Liver (tissue), 9 donors: ENCODE measurements around the gene GTF2IRD1. TPM values are rescaled to one million over a fixed set of nuclear protein-coding genes. Genes with fewer than 3 reads are reported as not detected.

Experiments used
- DNase-seq: peaks from one replicate; pipeline ENCODE4 v3.0.0-alpha.2; 2017; ENCODE audit warnings: low spot score
- H3K27ac ChIP-seq, 2 donors: one replicate each; pipeline ENCODE4 v1.7.0; 2013; ENCODE audit warnings: inconsistent platforms in 2 of 2, low read length in 2 of 2, control low read depth in 1 of 2, low read depth in 1 of 2, mild to moderate bottlenecking in 1 of 2
- H3K27me3 ChIP-seq, 4 donors: one replicate each; pipeline versions ENCODE4 v1.6.1 to v1.7.0; 2013; ENCODE audit warnings: low read length in 3 of 4, inconsistent platforms in 1 of 4, mild to moderate bottlenecking in 1 of 4, moderate library complexity in 1 of 4; ENCODE audit not compliant: control insufficient read depth in 4 of 4, insufficient read depth in 4 of 4
- H3K36me3 ChIP-seq, 4 donors: one replicate each; pipeline versions ENCODE4 v1.6.1 to v1.7.0; 2013; ENCODE audit warnings: low read length in 3 of 4, mild to moderate bottlenecking in 3 of 4, low read depth in 1 of 4, moderate library complexity in 1 of 4; ENCODE audit not compliant: control insufficient read depth in 4 of 4, insufficient read depth in 3 of 4
- H3K4me1 ChIP-seq, 4 donors: one replicate each; pipeline versions ENCODE4 v1.6.1 to v1.7.0; 2013; ENCODE audit warnings: low read length in 3 of 4, mild to moderate bottlenecking in 3 of 4, moderate library complexity in 1 of 4; ENCODE audit not compliant: control insufficient read depth in 4 of 4, insufficient read depth in 4 of 4
- H3K4me3 ChIP-seq, 3 donors: one replicate each; pipeline versions ENCODE4 v1.6.1 to v1.7.0; 2013; ENCODE audit warnings: low read length in 3 of 3, control low read depth in 1 of 3, low read depth in 1 of 3, mild to moderate bottlenecking in 1 of 3
- H3K9ac ChIP-seq, 2 donors: one replicate each; pipeline ENCODE4 v1.7.0; 2013; ENCODE audit warnings: low read length in 2 of 2, mild to moderate bottlenecking in 2 of 2, moderate library complexity in 2 of 2, control low read depth in 1 of 2, low read depth in 1 of 2
- H3K9me3 ChIP-seq, 4 donors: one replicate each; pipeline versions ENCODE4 v1.6.1 to v1.7.0; 2013; ENCODE audit warnings: low read length in 3 of 4; ENCODE audit not compliant: control insufficient read depth in 4 of 4
- ATF3 ChIP-seq: IDR thresholded peaks from 2 replicates; pipeline ENCODE4 v1.6.1; 2016; ENCODE audit warnings: antibody characterized with exemption
- CTCF ChIP-seq: fragments of 150-350 bp; IDR thresholded peaks from 2 replicates; pipeline ENCODE4 v1.5.1; 2017; ENCODE audit warnings: improper control_type of control experiment, low read depth, low read length; ENCODE audit not compliant: missing input control
- EGR1 ChIP-seq, 2 donors: IDR thresholded peaks; 2 replicates each; pipeline ENCODE4 v1.6.1; 2016 to 2018; ENCODE audit warnings: antibody characterized with exemption in 2 of 2, low read depth in 2 of 2
- FOXA1 ChIP-seq: IDR thresholded peaks from 2 replicates; pipeline ENCODE4 v1.6.1; 2016; ENCODE audit warnings: antibody characterized with exemption
- FOXA2 ChIP-seq: IDR thresholded peaks from 2 replicates; pipeline ENCODE4 v1.6.1; 2016; ENCODE audit warnings: antibody characterized with exemption
- GABPA ChIP-seq, 2 donors: IDR thresholded peaks in 1 of 2; conservative IDR thresholded peaks in 1 of 2; 2 replicates each; pipeline ENCODE4 v1.6.1; 2016; ENCODE audit warnings: antibody characterized with exemption in 2 of 2, mild to moderate bottlenecking in 1 of 2, moderate library complexity in 1 of 2
- HNF4A ChIP-seq, 2 donors: conservative IDR thresholded peaks; 2 replicates each; pipeline ENCODE4 v1.6.1; 2016; ENCODE audit warnings: antibody characterized with exemption in 2 of 2, mild to moderate bottlenecking in 2 of 2
- HNF4G ChIP-seq: IDR thresholded peaks from 2 replicates; pipeline ENCODE4 v1.6.1; 2016; ENCODE audit warnings: antibody characterized with exemption
- JUND ChIP-seq, 2 donors: IDR thresholded peaks; 2 replicates each; pipeline ENCODE4 v1.6.1; 2016; ENCODE audit warnings: antibody characterized with exemption in 2 of 2
- MAX ChIP-seq: IDR thresholded peaks from 2 replicates; pipeline ENCODE4 v1.6.1; 2016; ENCODE audit warnings: antibody characterized with exemption
- NR2F2 ChIP-seq: IDR thresholded peaks from 2 replicates; pipeline ENCODE4 v1.6.1; 2016; ENCODE audit warnings: antibody characterized with exemption
- RAD21 ChIP-seq, 2 donors: IDR thresholded peaks; 2 replicates each; pipeline ENCODE4 v1.6.1; 2016; ENCODE audit warnings: antibody characterized with exemption in 2 of 2, mild to moderate bottlenecking in 2 of 2
- REST ChIP-seq: IDR thresholded peaks from 2 replicates; pipeline ENCODE4 v1.6.1; 2016; ENCODE audit warnings: antibody characterized with exemption, mild to moderate bottlenecking
- RXRA ChIP-seq, 2 donors: IDR thresholded peaks; 2 replicates each; pipeline ENCODE4 v1.6.1; 2017 to 2018; ENCODE audit warnings: antibody characterized with exemption in 2 of 2, mild to moderate bottlenecking in 1 of 2
- SP1 ChIP-seq: IDR thresholded peaks from 2 replicates; pipeline ENCODE4 v1.6.1; 2018; ENCODE audit warnings: antibody characterized with exemption, mild to moderate bottlenecking
- TAF1 ChIP-seq: conservative IDR thresholded peaks from 2 replicates; pipeline ENCODE4 v1.6.1; 2016; ENCODE audit warnings: antibody characterized with exemption, mild to moderate bottlenecking
- YY1 ChIP-seq: IDR thresholded peaks from 2 replicates; pipeline ENCODE4 v1.6.1; 2016; ENCODE audit warnings: antibody characterized with exemption, mild to moderate bottlenecking
- ZBTB33 ChIP-seq: IDR thresholded peaks from 2 replicates; pipeline ENCODE4 v1.6.1; 2016; ENCODE audit warnings: antibody characterized with exemption
- WGBS: extraction: QIAGEN DNeasy Blood & Tissue Kit; methylation state at CpG from one replicate; pipeline ENCODE4 v1.1.7; 2013; 5-methylcytosine and 5-hydroxymethylcytosine counted together
- polyA plus RNA-seq, 2 donors: library from polyadenylated mRNA; stranded (reverse) in 1 of 2; unstranded in 1 of 2; fragments of 200-250 nt in 1 of 2; fragments of >200 nt in 1 of 2; fragmentation: Nextera tagmentation in 1 of 2; extraction: Ambion mirVana in 1 of 2; gene quantifications; one replicate each; pipeline versions ENCODE4 v1.2.1 to v1.2.3, GENCODE V29; 2013 to 2015
- total RNA-seq, 2 donors: library from RNA; depleted of rRNA; stranded (reverse); fragments of >200 nt; gene quantifications; one replicate each; pipeline ENCODE4 v1.2.3, GENCODE V29; 2014
- donor health status: healthy.
- donor health status: healthy.
- donor health status: healthy.
- donor health status: healthy.
- donor health status: healthy.

The GTF2IRD1 gene
- total and polyA plus RNA-seq, 4 donors = 2.0 to 7.4 (median 3.3) TPM

- Histone ChIP-seq H3K9ac (no peak overlapping the region), H3K27ac (no peak overlapping the region), H3K4me1 (no peaks in the 10 kb centered on the region), H3K36me3 (no peaks in the 10 kb centered on the region), H3K4me3 (no peak overlapping the region), H3K9me3 (no peaks in the 10 kb centered on the region), H3K27me3 (no peaks in the 10 kb centered on the region)
- WGBS = 85% methylated on average over 7 of the region's 7 CpGs
- DNase-seq = no peak
- TF ChIP-seq TAF1 (no peak), RAD21 (IDR thresholded peaks at IDR 0.05) (no peak), HNF4A (conservative IDR thresholded peaks at IDR 0.05) (no peak), REST (no peak), SP1 (no peak), ZBTB33 (no peak), FOXA1 (no peak), JUND (IDR thresholded peaks at IDR 0.05) (no peak), YY1 (no peak), GABPA (IDR thresholded peaks at IDR 0.05 in 1 of 2, conservative IDR thresholded peaks at IDR 0.05 in 1 of 2) (no peak), RXRA (IDR thresholded peaks at IDR 0.05) (no peak), EGR1 (IDR thresholded peaks at IDR 0.05; ENCODE audit: low read depth in 2 of 2) (no peak), MAX (no peak), NR2F2 (no peak), FOXA2 (no peak), ATF3 (no peak), HNF4G (no peak), CTCF (no peak)
These were observed 44.1 kb upstream of the GTF2IRD1 start for GRCh38 chr7:74409571-74409970.
